Activated CD8-positive, alpha-beta memory T cell treated with anti-CD3 and anti-CD28 coated beads, Interleukin-2, amount 50 U/mL, for 24 hours (primary cell): ENCODE measurements around the gene SORCS2.

Experiments used
- DNase-seq: peaks from one replicate; pipeline ENCODE4 v3.0.0-alpha.2; 2020; ENCODE audit errors: extremely low read depth

The SORCS2 gene

GRCh38 chr4:7732263-7732662, 539.9 kb downstream of the SORCS2 start:
- no peak for DNase-seq

DNA sequence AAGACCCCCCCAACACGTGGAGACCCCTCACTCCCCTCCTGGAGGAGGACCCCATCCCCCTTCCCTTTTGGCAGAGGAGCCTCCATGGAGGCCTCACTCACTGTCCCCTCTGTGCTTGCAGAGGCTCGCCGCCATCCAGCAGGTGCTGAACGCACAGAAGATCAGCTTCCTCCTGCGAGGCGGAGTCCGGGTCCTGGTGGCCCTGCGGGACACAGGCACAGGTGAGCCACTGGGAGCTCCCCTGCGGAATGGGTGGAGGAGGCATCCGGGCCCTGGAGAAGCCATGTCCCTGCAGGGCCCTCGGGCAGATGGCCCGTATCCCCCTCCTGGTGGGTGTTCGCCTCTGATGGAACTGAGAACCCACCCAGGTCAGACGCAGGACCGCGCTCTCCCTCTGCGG, 540.9 kb downstream of the SORCS2 start:
- DNase-seq = no peak

DNA sequence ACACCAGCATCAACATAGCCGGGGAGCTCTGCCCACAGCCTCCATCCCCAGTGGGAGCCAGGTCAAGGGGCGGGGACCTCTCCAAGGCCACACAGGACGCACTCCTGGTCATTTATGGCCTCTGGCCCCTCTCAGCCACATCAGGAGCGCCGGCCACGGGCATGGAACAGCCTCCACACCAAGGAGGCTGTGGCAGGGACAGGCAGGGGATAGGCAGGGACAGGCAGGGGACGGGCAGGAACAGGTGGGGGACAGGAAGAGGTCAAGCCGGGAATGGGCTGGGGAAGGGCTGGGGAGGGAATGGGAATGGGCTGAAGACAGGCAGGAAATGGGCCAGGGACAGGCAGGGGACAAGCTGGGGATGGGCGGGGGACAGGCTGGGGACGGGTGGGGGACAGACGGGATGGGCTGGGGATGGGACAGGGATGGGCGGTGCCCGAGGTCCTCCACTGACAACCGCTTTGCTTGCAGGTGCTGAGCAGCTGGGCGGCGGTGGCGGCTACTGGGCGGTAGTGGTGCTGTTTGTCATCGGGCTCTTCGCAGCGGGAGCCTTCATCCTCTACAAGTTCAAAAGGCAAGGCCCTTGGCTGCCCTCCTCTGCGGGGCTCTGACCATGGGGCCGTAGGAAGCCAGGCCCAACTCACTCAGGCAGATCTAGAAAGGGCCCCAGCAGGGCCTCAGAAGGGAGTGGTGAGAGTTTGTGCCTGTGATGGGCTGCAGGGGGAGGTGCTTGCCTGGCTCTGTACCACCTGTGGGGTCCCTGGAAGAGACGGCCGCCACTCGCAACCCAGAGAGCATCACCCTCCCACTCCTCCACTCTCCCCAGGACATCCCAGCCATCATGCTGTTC, 541.7 kb downstream of the SORCS2 start:
- DNase-seq = no peak

DNA sequence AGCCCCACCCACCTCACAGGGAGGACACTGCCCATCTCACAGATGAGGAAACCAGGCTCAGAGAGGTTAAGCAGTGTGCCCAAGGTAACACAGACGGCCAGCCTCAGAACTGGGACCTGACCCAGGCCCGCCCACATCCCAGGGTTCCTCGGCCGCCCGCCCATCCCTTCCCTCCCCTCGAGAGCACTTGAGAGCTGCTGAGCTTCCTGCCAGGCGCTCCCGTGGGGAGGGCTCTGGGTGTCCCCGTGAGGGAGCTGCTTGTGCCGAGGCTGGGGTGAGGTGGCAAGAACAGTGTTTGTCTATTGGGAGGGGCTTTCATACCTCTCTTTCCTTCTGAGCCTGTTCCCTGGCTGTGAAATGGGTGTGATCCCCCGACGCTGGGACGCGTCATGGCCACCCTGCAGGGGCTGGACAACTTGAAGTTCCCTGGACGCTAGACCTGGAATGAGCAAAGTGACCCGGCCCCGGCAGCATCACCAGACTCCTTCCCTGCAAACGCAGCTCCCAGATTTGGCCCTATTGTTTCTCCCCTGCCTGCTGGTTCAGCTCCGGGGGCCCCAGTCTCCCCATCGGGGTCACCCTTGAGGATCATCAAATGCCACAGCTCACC, 542.4 kb downstream of the SORCS2 start:
- no peak for DNase-seq

DNA sequence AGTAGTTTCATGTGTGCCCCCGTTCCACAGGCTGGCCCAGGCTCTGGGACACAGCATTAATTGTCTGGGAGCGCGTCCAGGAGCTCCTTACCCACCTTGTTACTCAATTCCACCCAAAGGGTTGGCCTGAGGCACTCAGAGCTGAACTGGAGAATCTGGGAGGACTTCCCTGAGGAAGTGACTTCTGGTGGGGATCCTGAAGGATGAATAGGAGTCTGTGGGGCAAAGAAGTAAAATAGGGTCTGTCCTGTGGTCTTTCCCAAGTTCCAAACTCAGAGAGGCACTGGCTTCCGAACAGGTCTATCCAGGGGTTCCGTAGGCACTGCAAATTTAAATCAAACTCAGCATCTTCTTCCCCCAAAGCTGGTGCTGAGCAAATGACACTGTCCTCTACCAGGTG, 543.1 kb downstream of the SORCS2 start:
- no peak for DNase-seq

GRCh38 chr4:7735961-7736360, 543.6 kb downstream of the SORCS2 start:
- DNase-seq = no peak

DNA sequence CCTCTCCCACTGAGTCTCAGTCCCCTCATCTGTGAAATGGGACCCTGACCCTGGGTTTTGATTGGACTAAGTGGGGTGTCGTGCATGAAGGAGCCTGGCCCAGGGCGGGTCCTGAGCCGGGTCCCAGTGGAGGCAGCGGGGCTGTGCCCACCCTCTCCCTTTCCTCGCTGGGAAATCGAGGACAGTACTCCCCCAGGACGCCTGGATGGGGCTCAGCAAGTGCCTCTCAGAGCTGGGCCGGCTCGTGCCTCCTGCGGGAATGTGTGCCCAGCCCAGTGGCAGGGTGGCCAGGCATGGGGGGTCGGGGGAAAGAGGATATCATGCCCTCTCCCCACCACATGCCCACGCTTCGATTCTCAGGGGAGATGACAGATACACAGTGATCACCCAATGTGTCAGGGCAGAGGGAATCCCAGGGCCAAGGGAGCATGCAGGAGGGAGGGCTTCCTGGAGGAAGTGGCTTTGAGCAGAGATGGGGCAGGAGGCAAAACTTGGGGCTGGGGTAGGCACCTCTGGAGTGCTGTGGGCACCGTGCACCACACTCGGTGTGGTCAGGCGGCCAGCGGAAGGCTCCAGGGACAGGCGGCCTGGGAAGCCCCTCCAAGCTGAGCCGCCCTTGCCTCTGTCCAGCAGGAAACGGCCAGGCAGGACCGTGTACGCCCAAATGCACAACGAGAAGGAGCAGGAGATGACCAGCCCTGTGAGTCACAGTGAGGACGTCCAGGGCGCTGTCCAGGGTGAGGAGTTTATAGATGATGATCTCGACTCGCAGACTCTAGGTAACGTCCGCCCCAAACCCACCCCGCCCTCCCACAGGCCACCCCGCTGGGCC, 544.3 kb downstream of the SORCS2 start:
- no peak for DNase-seq

- no peak for DNase-seq
These were observed 544.9 kb downstream of the SORCS2 start for GRCh38 chr4:7737268-7737645.

GRCh38 chr4:7737752-7738457, 545.6 kb downstream of the SORCS2 start:
- DNase-seq = no peak

GRCh38 chr4:7738458-7739076, 546.2 kb downstream of the SORCS2 start:
- no peak for DNase-seq

DNA sequence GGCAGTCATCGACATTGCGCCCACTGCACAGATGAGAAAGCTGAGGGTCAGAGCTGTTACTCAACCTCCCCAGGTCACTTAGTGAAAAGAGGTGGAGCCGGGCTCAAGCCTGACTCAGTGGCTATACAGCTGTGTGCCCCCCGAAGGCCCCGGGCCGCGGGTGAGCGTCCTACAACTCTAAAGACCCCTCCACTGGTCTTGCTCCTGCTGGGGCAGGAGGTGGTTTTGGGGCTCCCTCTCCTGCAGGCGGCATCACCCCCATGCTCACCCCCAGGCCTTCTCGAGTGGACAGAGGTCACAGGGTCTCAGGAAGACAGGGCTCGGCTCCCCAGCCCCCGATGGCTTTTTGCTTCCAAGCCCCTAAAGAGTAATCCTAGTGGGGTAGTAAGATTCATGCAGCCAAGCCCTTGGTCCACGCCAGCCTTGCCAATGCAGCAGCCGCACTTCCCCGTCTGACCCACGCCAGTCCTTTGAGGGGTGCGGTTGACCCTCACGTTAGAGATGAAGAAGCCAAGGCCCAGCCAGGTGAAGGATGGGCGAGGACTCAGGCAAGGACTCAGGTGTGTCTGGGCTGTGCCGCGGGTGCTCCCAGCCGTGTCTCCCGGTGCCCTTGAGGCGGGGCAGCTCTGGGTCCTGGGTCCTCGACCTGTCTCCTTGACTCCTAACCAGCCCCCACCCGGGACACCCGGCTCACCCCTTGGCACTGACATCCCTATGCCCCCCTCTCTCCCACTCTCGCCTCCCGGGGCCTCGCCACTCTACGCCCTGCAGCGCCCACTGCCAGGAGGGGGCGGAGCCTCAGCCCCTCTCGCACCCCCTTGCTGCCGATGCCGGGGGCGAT, 547.0 kb downstream of the SORCS2 start:
- DNase-seq = no peak

GRCh38 chr4:7739918-7740865, 547.9 kb downstream of the SORCS2 start:
- DNase-seq = no peak

DNA sequence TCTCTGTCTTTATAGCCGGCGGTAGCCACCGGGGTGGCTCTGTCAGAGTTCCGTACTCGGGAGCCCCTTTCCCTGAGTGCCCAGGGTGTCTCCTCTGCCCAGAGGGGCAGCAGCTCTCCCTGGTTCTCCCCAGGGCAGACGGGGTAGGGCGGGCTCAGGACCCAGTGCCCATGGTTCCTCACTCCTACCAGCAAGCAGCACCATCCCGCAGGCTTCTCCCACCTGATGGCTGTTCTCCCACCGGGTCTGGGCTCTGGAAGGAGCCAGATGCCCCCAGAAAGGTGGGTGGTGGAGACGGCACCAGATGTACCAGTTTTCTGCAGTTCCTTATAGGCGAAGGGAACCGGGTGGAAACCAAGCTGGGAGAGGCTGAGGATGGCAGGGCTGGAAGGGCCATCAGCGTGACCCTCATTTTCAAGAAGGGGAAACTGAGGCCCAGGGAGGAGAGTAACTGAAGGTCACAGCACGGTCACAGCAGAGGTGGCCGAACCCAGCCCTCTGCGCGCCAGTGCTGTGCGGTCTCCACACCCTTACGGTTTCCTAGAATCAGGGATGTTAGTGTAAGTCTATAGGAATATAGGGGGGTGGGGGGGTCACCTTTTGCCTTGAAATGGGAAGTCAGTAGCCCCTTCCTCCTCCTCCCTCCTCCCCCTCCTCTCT, 548.7 kb downstream of the SORCS2 start:
- no peak for DNase-seq

DNA sequence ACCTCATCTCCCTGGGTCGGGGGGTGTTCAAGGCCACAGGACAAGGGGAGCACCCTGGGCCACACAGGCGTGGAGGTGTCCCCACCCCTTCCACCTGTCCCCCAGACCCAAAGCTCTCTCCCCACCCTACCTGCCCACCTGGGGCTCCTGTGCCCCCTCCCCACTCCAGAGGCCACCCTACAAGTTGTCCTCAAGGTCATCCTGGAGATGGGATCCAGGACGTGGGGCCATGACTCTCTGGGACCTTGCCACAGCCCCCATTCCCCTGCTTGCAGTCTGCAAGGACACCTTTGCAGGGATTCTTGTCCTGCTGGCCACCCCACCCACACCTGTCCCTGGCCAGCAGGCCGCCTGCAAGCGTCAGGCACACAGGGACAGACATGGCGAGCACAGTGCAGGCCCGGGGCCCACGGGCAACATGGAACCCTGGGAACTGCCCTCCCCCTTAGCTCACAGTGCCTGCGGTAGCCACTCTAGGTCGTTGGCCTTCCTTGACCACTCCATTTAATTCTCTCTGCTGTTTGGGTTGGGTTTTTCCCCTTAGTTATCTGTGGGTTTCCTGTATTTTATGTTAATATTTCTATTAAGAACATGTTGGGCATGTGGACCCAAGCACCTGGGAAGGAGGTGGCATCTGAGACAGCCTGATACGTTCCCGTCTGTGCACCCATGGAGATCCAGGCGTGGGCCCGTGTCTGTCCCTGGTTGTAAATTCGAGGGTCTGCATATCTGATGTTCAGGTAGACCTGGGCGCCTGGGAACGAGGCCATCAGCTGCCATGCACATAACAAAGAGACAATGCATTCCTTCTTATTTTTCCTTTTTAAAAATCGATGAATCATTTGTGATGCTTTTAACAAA, 549.8 kb downstream of the SORCS2 start:
- no peak for DNase-seq

DNA sequence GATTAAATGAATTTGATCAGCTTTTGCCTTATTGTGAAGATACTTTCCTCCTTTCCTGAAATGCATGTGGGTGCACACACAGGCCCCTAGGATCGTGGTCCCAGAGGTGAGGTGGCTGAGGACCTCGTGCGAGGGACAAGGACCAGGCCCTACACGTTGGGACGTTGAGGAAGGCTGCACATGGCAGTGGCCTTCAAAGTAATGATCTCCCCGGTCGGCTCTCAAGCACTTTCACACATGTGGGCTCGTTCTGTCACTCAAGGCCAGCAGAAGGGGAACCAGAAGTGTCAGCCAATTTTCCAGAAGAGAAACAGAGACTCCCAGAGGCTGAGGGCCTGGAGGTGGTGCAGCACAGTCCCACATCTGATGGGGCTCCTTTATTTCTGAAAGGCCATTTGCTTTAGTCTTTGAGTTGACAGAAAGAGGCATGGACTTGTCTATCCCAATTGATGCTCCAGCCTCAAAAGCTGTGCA, 550.5 kb downstream of the SORCS2 start:
- no peak for DNase-seq

- DNase-seq = no peak
These were observed 551.9 kb downstream of the SORCS2 start for GRCh38 chr4:7744142-7744804.

- DNase-seq = no peak
These were observed 553.1 kb downstream of the SORCS2 start for GRCh38 chr4:7745301-7745885.
